Natural killer cell (primary cell): ENCODE results near the gene POLR2I. TPM values are rescaled to one million over a fixed set of nuclear protein-coding genes. Genes with fewer than 3 reads are reported as not detected.

Experiments used
- ATAC-seq, 3 donors: fragments of 150-1000 bp in 2 of 3; fragments of 200-7000 bp in 1 of 3; cut with Tn5 transposase; 1 replicate in 1 of 3; 2 replicates in 2 of 3; pipeline ENCODE4 v1.10.0; 2021; ENCODE audit warnings: mild to moderate bottlenecking in 2 of 3, moderate library complexity in 2 of 3
- DNase-seq, 2 donors: peaks; one replicate each; pipeline versions ENCODE4 v3.0.0 to v3.0.0-alpha.2; 2013 to 2021; ENCODE audit warnings: mixed read lengths in 1 of 2
- H3K27ac ChIP-seq: one replicate; pipeline ENCODE4 v1.5.1; 2013; ENCODE audit warnings: mild to moderate bottlenecking, low read length
- H3K27me3 ChIP-seq: one replicate; pipeline ENCODE4 v1.6.1; 2013; ENCODE audit warnings: low read length; ENCODE audit not compliant: control insufficient read depth, insufficient read depth
- H3K36me3 ChIP-seq: one replicate; pipeline ENCODE4 v1.6.1; 2013; ENCODE audit warnings: low read length; ENCODE audit not compliant: control insufficient read depth, insufficient read depth
- H3K4me1 ChIP-seq: one replicate; pipeline ENCODE4 v1.6.1; 2013; ENCODE audit warnings: low read length; ENCODE audit not compliant: control insufficient read depth, insufficient read depth
- H3K4me3 ChIP-seq: one replicate; pipeline ENCODE4 v1.5.1; 2013; ENCODE audit warnings: low read length
- H3K9me3 ChIP-seq: one replicate; pipeline ENCODE4 v1.6.1; 2013; ENCODE audit warnings: low read length; ENCODE audit not compliant: control insufficient read depth, insufficient read depth
- H3K27ac Mint-ChIP-seq, 2 donors: one replicate each; pipeline ENCODE4 v1.8.0; 2022; ENCODE audit warnings: mild to moderate bottlenecking in 2 of 2, mixed read lengths in 2 of 2, moderate library complexity in 1 of 2
- H3K27me3 Mint-ChIP-seq, 2 donors: one replicate each; pipeline ENCODE4 v1.8.0; 2022; ENCODE audit warnings: low read depth in 2 of 2, mixed read lengths in 2 of 2
- H3K36me3 Mint-ChIP-seq: one replicate; pipeline ENCODE4 v1.8.0; 2022; ENCODE audit warnings: mixed read lengths
- H3K4me1 Mint-ChIP-seq, 2 donors: one replicate each; pipeline ENCODE4 v1.8.0; 2022; ENCODE audit warnings: mixed read lengths in 2 of 2
- H3K4me3 Mint-ChIP-seq: one replicate; pipeline ENCODE4 v1.8.0; 2022; ENCODE audit warnings: mild to moderate bottlenecking, moderate library complexity, mixed read lengths
- H3K9me3 Mint-ChIP-seq, 2 donors: one replicate each; pipeline ENCODE4 v1.8.0; 2022; ENCODE audit warnings: mixed read lengths in 2 of 2
- WGBS: methylation state at CpG from one replicate; pipeline ENCODE4 v1.1.7; 2013; ENCODE audit warnings: missing lambda C conversion rate; ENCODE audit not compliant: insufficient coverage; 5-methylcytosine and 5-hydroxymethylcytosine counted together
- intact Hi-C: fragments of 100-400 bp; cut with micrococcal nuclease; formaldehyde crosslinking; loops from one replicate; pipeline ENCODE4 v1.14.2; 2022
- total RNA-seq, 4 donors: library from RNA; stranded (reverse); fragments of 120-200 nt in 1 of 4; gene quantifications; one replicate each; pipeline versions ENCODE4 v1.2.3 to v1.2.4, GENCODE V29; 2013 to 2022
- TF ChIP-seq, protein P1 (sequence below): fragments of 200-600 bp; IDR thresholded peaks from one replicate; pipeline ENCODE4 v1.8.0; 2022; ENCODE audit warnings: antibody characterized with exemption

POLR2I gene
- total RNA-seq, 3 donors from 2014 or later (not counting 1 experiment from before 2014, with no cell fraction given): 26.6 to 33.4 (median 31.8) TPM

DNA sequence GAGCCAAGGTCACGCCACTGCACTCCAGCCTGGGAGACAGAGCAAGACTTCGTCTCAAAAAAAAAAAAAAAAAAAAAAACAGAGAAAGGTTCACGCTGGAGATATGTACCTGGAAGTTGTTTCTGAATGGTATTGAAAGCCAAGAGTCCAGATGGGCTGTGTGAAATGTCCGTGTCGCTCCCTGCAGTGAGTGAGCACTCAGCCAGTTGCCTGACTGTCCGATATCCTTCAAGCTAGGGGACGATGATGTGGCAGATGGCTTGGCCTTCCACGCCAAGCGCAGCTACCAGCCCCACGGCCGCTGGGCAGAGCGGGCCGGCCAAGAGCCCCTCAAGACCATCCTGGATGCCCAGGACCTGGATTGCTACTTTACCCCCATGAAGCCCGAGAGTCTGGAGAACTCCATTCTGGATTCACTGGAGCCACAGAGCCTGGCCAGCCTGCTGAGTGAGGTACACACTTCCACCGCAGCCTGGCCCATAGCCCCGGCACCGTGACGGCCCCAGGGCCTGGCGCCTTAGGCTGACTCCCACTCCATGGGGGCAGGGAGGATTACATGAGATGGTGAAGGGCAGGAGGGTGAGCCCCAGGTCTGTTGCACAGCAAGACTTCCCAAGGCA is 15.4 kb downstream of the POLR2I start:
- Mint-ChIP-seq H3K27me3 (no peaks in the 10 kb centered on the region), H3K27ac (no peak overlapping the region), H3K36me3 (no peaks in the 10 kb centered on the region), H3K4me3 (no peak overlapping the region), H3K4me1 (no peaks in the 10 kb centered on the region), H3K9me3 (no peaks in the 10 kb centered on the region)
- TF ChIP-seq, protein P1, sequence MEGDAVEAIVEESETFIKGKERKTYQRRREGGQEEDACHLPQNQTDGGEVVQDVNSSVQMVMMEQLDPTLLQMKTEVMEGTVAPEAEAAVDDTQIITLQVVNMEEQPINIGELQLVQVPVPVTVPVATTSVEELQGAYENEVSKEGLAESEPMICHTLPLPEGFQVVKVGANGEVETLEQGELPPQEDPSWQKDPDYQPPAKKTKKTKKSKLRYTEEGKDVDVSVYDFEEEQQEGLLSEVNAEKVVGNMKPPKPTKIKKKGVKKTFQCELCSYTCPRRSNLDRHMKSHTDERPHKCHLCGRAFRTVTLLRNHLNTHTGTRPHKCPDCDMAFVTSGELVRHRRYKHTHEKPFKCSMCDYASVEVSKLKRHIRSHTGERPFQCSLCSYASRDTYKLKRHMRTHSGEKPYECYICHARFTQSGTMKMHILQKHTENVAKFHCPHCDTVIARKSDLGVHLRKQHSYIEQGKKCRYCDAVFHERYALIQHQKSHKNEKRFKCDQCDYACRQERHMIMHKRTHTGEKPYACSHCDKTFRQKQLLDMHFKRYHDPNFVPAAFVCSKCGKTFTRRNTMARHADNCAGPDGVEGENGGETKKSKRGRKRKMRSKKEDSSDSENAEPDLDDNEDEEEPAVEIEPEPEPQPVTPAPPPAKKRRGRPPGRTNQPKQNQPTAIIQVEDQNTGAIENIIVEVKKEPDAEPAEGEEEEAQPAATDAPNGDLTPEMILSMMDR: no peak
- Histone ChIP-seq H3K27ac (no peak overlapping the region), H3K36me3 (no peaks in the 10 kb centered on the region), H3K4me1 (no peaks in the 10 kb centered on the region), H3K9me3 (no peaks in the 10 kb centered on the region), H3K4me3 (no peak overlapping the region), H3K27me3 (no peaks in the 10 kb centered on the region)
- intact Hi-C loops: no loop called here
- WGBS: 97% methylated on average over 19 of the region's 19 CpGs
- ATAC-seq: no peak
- no peak for DNase-seq

DNA sequence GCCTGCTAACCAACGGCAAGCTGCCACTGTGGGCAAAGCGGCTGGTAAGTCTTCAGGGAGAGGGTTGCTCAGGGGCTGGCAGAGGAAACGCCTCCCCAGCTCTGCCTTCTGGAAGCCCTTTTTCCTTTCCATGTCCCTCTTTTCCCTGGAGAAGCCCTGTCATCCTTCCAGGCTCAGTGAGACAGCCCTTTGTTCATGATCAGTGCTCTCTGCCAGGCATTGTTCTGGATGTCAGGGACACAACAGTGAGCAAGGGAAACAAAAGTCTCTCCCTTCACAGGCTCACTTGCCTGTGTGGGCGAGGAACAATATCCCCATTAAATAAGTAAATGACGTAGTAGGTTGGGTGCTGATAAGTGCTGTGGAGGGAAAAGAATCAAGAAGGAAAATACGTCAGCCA is 17.6 kb downstream of the POLR2I start:
- DNase-seq (no peak), ATAC-seq (no peak)
- H3K27me3 Mint-ChIP-seq: no peaks in the 10 kb centered on the region
- Histone ChIP-seq H3K4me3 (no peak overlapping the region), H3K9me3 (no peaks in the 10 kb centered on the region), H3K27me3 (no peaks in the 10 kb centered on the region), H3K4me1 (no peaks in the 10 kb centered on the region), H3K36me3 (no peaks in the 10 kb centered on the region), H3K27ac (no peak overlapping the region)
- H3K9me3 Mint-ChIP-seq: no peaks in the 10 kb centered on the region
- no peaks in the 10 kb centered on the region for H3K36me3 Mint-ChIP-seq
- intact Hi-C loops: no loop called here
- H3K4me3 Mint-ChIP-seq: no peak overlapping the region
- no peak overlapping the region for H3K27ac Mint-ChIP-seq
- no peaks in the 10 kb centered on the region for H3K4me1 Mint-ChIP-seq
- 98% methylated on average over 6 of the region's 6 CpGs for WGBS
- TF ChIP-seq, protein P1: no peak

- intact Hi-C loops: no loop called here
- WGBS: 98% methylated on average over 5 of the region's 6 CpGs
- H3K9me3 Mint-ChIP-seq: no peaks in the 10 kb centered on the region
These were observed 21.0 kb downstream of the POLR2I start for GRCh38 chr19:36093687-36094086.

More at GRCh38 chr19:36093687-36094086, 21.0 kb downstream of the POLR2I start:
- ATAC-seq: no peak
- Histone ChIP-seq H3K4me1 (no peaks in the 10 kb centered on the region), H3K4me3 (no peak overlapping the region), H3K36me3 (no peaks in the 10 kb centered on the region), H3K27ac (no peak overlapping the region), H3K27me3 (no peaks in the 10 kb centered on the region), H3K9me3 (no peaks in the 10 kb centered on the region)
- Mint-ChIP-seq H3K36me3 (no peaks in the 10 kb centered on the region), H3K27ac (no peak overlapping the region), H3K27me3 (no peaks in the 10 kb centered on the region), H3K4me3 (no peak overlapping the region), H3K4me1 (no peaks in the 10 kb centered on the region)
- DNase-seq: no peak
- TF ChIP-seq, protein P1: no peak
